IPS-11a (cell line): ENCODE data around the gene MZF1.
A peak's percentile ranks its signal among the peaks of the same experiment; 100 is the strongest.
"Not testable (repeated sequence)": the region's sequence is repeated elsewhere in the genome, so short reads cannot be mapped to it uniquely, and the experiment has no call there.

Experiments used
- H3K4me3 ChIP-seq: one replicate; pipeline ENCODE4 v1.5.1; 2013; ENCODE audit warnings: low read depth, low read length, control low read depth

The MZF1 gene

GRCh38 chr19:58572818-58573657, at the start of gene MZF1:
Gene MZF1 (minus strand): TSS chr19:58573335. CDS start chr19:58571389, 1,946 bp downstream.
- H3K4me3 ChIP-seq: peak within 1 kb of the TSS; percentile 84

GRCh38 chr19:58607213-58607612, 34.1 kb upstream of the MZF1 start:
- not testable (repeated sequence) for H3K4me3 ChIP-seq

- H3K4me3 ChIP-seq: not testable (repeated sequence)
Measured at GRCh38 chr19:58606251-58606896, 33.2 kb upstream of the MZF1 start.

- no peak overlapping the region for H3K4me3 ChIP-seq
Measured at GRCh38 chr19:58586133-58586765, 13.1 kb upstream of the MZF1 start.

GRCh38 chr19:58585442-58586132, 12.5 kb upstream of the MZF1 start:
- no peak overlapping the region for H3K4me3 ChIP-seq

- no peak overlapping the region for H3K4me3 ChIP-seq
Measured at GRCh38 chr19:58584498-58585441, 11.6 kb upstream of the MZF1 start.

GRCh38 chr19:58582985-58583384, 9.8 kb upstream of the MZF1 start:
- no peak overlapping the region for H3K4me3 ChIP-seq

GRCh38 chr19:58581227-58582141, 8.3 kb upstream of the MZF1 start:
- no peak overlapping the region for H3K4me3 ChIP-seq

GRCh38 chr19:58579473-58580142, 6.5 kb upstream of the MZF1 start:
- H3K4me3 ChIP-seq: no peak overlapping the region

GRCh38 chr19:58578012-58578925, 5.1 kb upstream of the MZF1 start:
- no peak overlapping the region for H3K4me3 ChIP-seq

- H3K4me3 ChIP-seq: not testable (repeated sequence)
Measured at GRCh38 chr19:58577581-58577980, 4.4 kb upstream of the MZF1 start.

GRCh38 chr19:58575183-58576041, 2.3 kb upstream of the MZF1 start:
- H3K4me3 ChIP-seq: peak overlapping the region; percentile 75

GRCh38 chr19:58573658-58574164, 576 bp upstream of the MZF1 start:
- peak overlapping the region; percentile 45 for H3K4me3 ChIP-seq

GRCh38 chr19:58572026-58572817, 913 bp downstream of the MZF1 start:
- peak overlapping the region; percentile 36 for H3K4me3 ChIP-seq

GRCh38 chr19:58571575-58571947, 1.6 kb downstream of the MZF1 start:
- no peak overlapping the region for H3K4me3 ChIP-seq
